HepG2 (cell line): Measurements from ENCODE around the gene IFT122. TPM values are rescaled to one million over a fixed set of nuclear protein-coding genes. Genes with fewer than 3 reads are reported as not detected.

Experiments
- ATAC-seq: fragments of 200-7000 bp; cut with Tn5 transposase; 3 replicates; pipeline ENCODE4 v1.9.1; 2020; ENCODE audit warnings: mild to moderate bottlenecking, moderate library complexity
- BruUV-seq: library from RNA; stranded (reverse); fragments of 400-500 nt; replicated peaks from 2 replicates; lab custom pipeline; 2021; lab: Mats Ljungman, UMichigan
- CTCF ChIA-PET: fragments of 300-600 bp; formaldehyde crosslinking; extraction: SDS; loops from one replicate; lab custom pipeline; 2021; ENCODE audit warnings: low total read pairs, inconsistent platforms, low intra/inter-chr PET ratio; lab: Yijun Ruan, JAX
- POLR2A ChIA-PET: fragments of 350-600 bp; sonication (Branson Sonifier 250); formaldehyde crosslinking; loops from one replicate; lab custom pipeline; 2020; ENCODE audit warnings: antibody characterized with exemption, inconsistent platforms; lab: Yijun Ruan, JAX
- DNase-seq: peaks from one replicate; pipeline ENCODE4 v3.0.0-alpha.2; 2015; ENCODE audit warnings: low spot score
- FAIRE-seq: peaks from 3 replicates; lab custom pipeline; 2011; peaks lifted over from hg19 to GRCh38; lab: Jason Lieb, UNC
- H2AFZ ChIP-seq: one replicate; pipeline ENCODE4 v1.6.1; 2011; ENCODE audit warnings: low read length, inconsistent platforms
- H3K27ac ChIP-seq: fragments of 300-600 bp; 3 replicates; pipeline ENCODE4 v1.8.0; 2011; ENCODE audit warnings: mixed run types, mild to moderate bottlenecking, mixed read lengths, low read length, inconsistent platforms; ENCODE audit not compliant: insufficient read depth; ENCODE audit errors: extremely low read length
- H3K27me3 ChIP-seq, 2 experiments: fragments of 200-600 bp in 1 of 2; 2 replicates in 1 of 2; 3 replicates in 1 of 2; pipeline versions ENCODE4 v1.6.0 to v1.8.0; 2011; ENCODE audit warnings: low read length in 2 of 2, mild to moderate bottlenecking in 2 of 2, moderate library complexity in 2 of 2, inconsistent platforms in 1 of 2; ENCODE audit not compliant: insufficient read depth in 2 of 2, control insufficient read depth in 1 of 2
- H3K36me3 ChIP-seq, 2 experiments: fragments of 200-600 bp in 1 of 2; replicated peaks in 1 of 2; 2 replicates in 1 of 2; 3 replicates in 1 of 2; pipeline versions ENCODE4 v1.5.1 to v1.8.0; 2011; ENCODE audit warnings: low read length in 2 of 2, inconsistent platforms in 1 of 2; ENCODE audit not compliant: insufficient read depth in 2 of 2, control insufficient read depth in 1 of 2
- H3K4me1 ChIP-seq: 2 replicates; pipeline ENCODE4 v1.5.1; 2012; ENCODE audit warnings: low read length, inconsistent platforms; ENCODE audit not compliant: insufficient read depth
- H3K4me2 ChIP-seq: 2 replicates; pipeline ENCODE4 v1.6.0; 2011; ENCODE audit warnings: low read depth, low read length, inconsistent platforms
- H3K4me3 ChIP-seq, 3 experiments: fragments of 200-600 bp in 1 of 3; sonication (generic), shearing (Covaris generic) in 1 of 3; replicated peaks in 1 of 3; 2 replicates each; pipeline ENCODE4 v1.5.1; 2011 to 2016; ENCODE audit warnings: low read length in 3 of 3, inconsistent platforms in 2 of 3, low read depth in 2 of 3, mild to moderate bottlenecking in 2 of 3, control low read depth in 1 of 3, mixed read lengths in 1 of 3; ENCODE audit not compliant: insufficient read depth in 1 of 3
- H3K79me2 ChIP-seq: one replicate; pipeline ENCODE4 v1.6.1; 2011; ENCODE audit warnings: low read length, inconsistent platforms; ENCODE audit not compliant: insufficient read depth
- H3K9ac ChIP-seq: 2 replicates; pipeline ENCODE4 v1.6.0; 2011; ENCODE audit warnings: mild to moderate bottlenecking, low read depth, low read length, inconsistent platforms; ENCODE audit not compliant: insufficient read depth
- H3K9me3 ChIP-seq: 2 replicates; pipeline ENCODE4 v1.5.1; 2012; ENCODE audit warnings: mild to moderate bottlenecking, low read length
- H4K20me1 ChIP-seq: 2 replicates; pipeline ENCODE4 v1.6.0; 2011; ENCODE audit warnings: inconsistent platforms, mild to moderate bottlenecking, low read length, moderate library complexity; ENCODE audit not compliant: insufficient read depth
- CBX5 ChIP-seq: sonication (generic); formaldehyde crosslinking; IDR thresholded peaks from 2 replicates; pipeline ENCODE4 v1.4.0; 2020; ENCODE audit warnings: missing genetic modification reagents, borderline replicate concordance
- IRX3 ChIP-seq: sonication (generic); formaldehyde crosslinking; IDR thresholded peaks from 2 replicates; pipeline ENCODE4 v1.8.1; 2023; ENCODE audit warnings: mild to moderate bottlenecking, low read depth, missing genetic modification reagents, borderline replicate concordance
- MXD4 ChIP-seq: IDR thresholded peaks from 2 replicates; pipeline ENCODE4 v1.6.1; 2016; ENCODE audit warnings: mild to moderate bottlenecking, missing biosample characterization, missing genetic modification reagents
- POLR2AphosphoS2 ChIP-seq: IDR thresholded peaks from 2 replicates; pipeline ENCODE4 v1.6.1; 2011; ENCODE audit warnings: low read depth, low read length, improper control_type of control experiment
- SOX6 ChIP-seq, 2 experiments: fragments of 450-650 bp in 1 of 2; sonication (generic) in 1 of 2; formaldehyde crosslinking in 1 of 2; IDR thresholded peaks; 2 replicates each; pipeline versions ENCODE4 v1.4.0 to v1.6.1; 2017 to 2020; ENCODE audit warnings: antibody characterized with exemption in 1 of 2, mild to moderate bottlenecking in 1 of 2, missing genetic modification reagents in 1 of 2
- TRIM22 ChIP-seq: fragments of 450-650 bp; IDR thresholded peaks from 2 replicates; pipeline ENCODE4 v1.6.1; 2017
- ZBTB38 ChIP-seq: sonication (generic); formaldehyde crosslinking; IDR thresholded peaks from 2 replicates; pipeline ENCODE4 v1.5.1; 2020; ENCODE audit warnings: mild to moderate bottlenecking, missing genetic modification reagents
- WGBS: methylation state at CpG from one replicate; pipeline ENCODE4 v1.1.6; 2017; ENCODE audit warnings: low lambda C conversion rate; 5-methylcytosine and 5-hydroxymethylcytosine counted together
- in situ Hi-C: cut with HindIII; loops from 2 replicates; pipeline ENCODE4 v1.10.0; 2017; ENCODE audit warnings: low pct_unique_long_range_greater_than_20kb; ENCODE audit not compliant: extremely low pct_ligation_motif_present
- intact Hi-C: fragments of 100-400 bp; cut with micrococcal nuclease; formaldehyde crosslinking; loops from one replicate; pipeline ENCODE4 v1.10.0; 2022; ENCODE audit not compliant: unreplicated experiment
- polyA plus RNA-seq, 8 experiments: library from polyadenylated mRNA; depleted of rRNA in 3 of 8; stranded (reverse) in 7 of 8; unstranded in 1 of 8; fragments of >200 nt; fragmentation: Illumina TruSeq in 4 of 8; extraction: Trizol in 4 of 8; gene quantifications; 2 replicates each; pipeline versions ENCODE4 v1.2.1 to v1.2.3, GENCODE V29; 2011 to 2016; ENCODE audit warnings: low read depth in 4 of 8, missing spikeins in 1 of 8, mixed read lengths in 1 of 8; ENCODE audit not compliant: insufficient read depth in 1 of 8
- total RNA-seq, 5 experiments: library from RNA; depleted of rRNA; stranded (reverse); fragments of >200 nt; fragmentation: Illumina TruSeq; extraction: Trizol; gene quantifications; 2 replicates each; pipeline ENCODE4 v1.2.3, GENCODE V29; 2016; ENCODE audit warnings: low read depth in 1 of 5
- TF ChIP-seq, protein P1 (sequence below): sonication (generic); formaldehyde crosslinking; IDR thresholded peaks from 2 replicates; pipeline ENCODE4; 2020; ENCODE audit warnings: missing genetic modification reagents, mild to moderate bottlenecking, borderline replicate concordance

The IFT122 gene
- total and polyA plus RNA-seq, 2 of the 13 experiments (the other 11 are each of a cell fraction or from before 2014, with no cell fraction given), result 10.1 to 10.3 TPM

DNA sequence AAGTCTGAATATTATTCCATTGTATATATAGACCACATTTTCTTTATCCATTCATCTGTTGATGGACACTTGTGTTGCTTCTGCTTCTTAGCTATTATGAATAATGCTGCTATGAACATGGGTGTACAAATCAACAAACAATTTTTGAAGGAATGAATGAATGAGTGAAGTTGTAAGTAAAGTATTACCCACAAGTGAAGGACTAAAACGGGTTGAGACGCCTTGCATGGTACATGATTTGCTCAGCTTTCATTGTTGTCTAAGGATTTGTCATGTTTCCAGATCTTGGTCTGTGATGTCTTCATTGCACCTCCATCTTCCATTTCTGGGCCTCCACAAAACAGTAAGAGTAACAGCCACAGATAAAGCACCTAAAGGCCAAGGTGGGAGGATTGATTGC lies 20.5 kb downstream of the IFT122 start:
- H3K79me2 ChIP-seq, result no peaks in the 10 kb centered on the region
- H3K4me2 ChIP-seq, result no peak overlapping the region
- FAIRE-seq (no peak), DNase-seq (no peak), ATAC-seq (no peak)
- TF ChIP-seq SOX6 (IDR thresholded peaks at IDR 0.05) (no peak), SOX6 (CRISPR knock-in tag; IDR thresholded peaks at IDR 0.05) (no peak)
- TF ChIP-seq, all 625 proteins: peak for 0
- Histone ChIP-seq H3K27ac (no peak overlapping the region), H3K9me3 (no peaks in the 10 kb centered on the region), H4K20me1 (no peaks in the 10 kb centered on the region), H2AFZ (no peak overlapping the region), H3K4me3 (no peak overlapping the region), H3K27me3 (no peaks in the 10 kb centered on the region), H3K9ac (no peak overlapping the region), H3K4me1 (peaks cover 20% of the 10 kb centered on the region), H3K36me3 (peaks cover 0 to 2% of the 10 kb centered on the region in 2 experiments; a peak in 1 of 5 replicates)
- BruUV-seq, result no TSS peak
- in situ Hi-C loops, result no loop called here
- ChIA-PET POLR2A (no interaction called here), CTCF (no interaction called here)
- intact Hi-C loops, result no loop called here
- WGBS, result 76% methylated on average over 2 of the region's 2 CpGs

GRCh38 chr3:129461022-129461421 lies 21.0 kb downstream of the IFT122 start:
- no peak overlapping the region for H3K9ac ChIP-seq
- no peak overlapping the region for H3K4me3 ChIP-seq
- ChIA-PET POLR2A (no interaction called here), CTCF (no interaction called here)
- H3K4me2 ChIP-seq, result no peak overlapping the region
- no peaks in the 10 kb centered on the region for H4K20me1 ChIP-seq
- DNase-seq (no peak), FAIRE-seq (no peak), ATAC-seq (no peak)
- H3K79me2 ChIP-seq, result no peaks in the 10 kb centered on the region
- intact Hi-C loops (no loop called here), in situ Hi-C loops (no loop called here)
- WGBS, result 84% methylated on average over 1 of the region's 1 CpG
- H3K27ac ChIP-seq, result no peak overlapping the region
- no peak overlapping the region for H2AFZ ChIP-seq
- no TSS peak for BruUV-seq
- peaks cover 0 to 2% of the 10 kb centered on the region in 2 experiments; a peak in 1 of 5 replicates for H3K36me3 ChIP-seq
- H3K9me3 ChIP-seq, result no peaks in the 10 kb centered on the region
- H3K27me3 ChIP-seq, result no peaks in the 10 kb centered on the region
- peaks cover 20% of the 10 kb centered on the region for H3K4me1 ChIP-seq
- TF ChIP-seq MXD4 (no peak), CBX5 (CRISPR knock-in tag) (no peak), IRX3 (CRISPR knock-in tag) (no peak), ZBTB38 (CRISPR knock-in tag) (no peak), TRIM22 (no peak), POLR2AphosphoS2 (no peak)
- TF ChIP-seq, protein P1, sequence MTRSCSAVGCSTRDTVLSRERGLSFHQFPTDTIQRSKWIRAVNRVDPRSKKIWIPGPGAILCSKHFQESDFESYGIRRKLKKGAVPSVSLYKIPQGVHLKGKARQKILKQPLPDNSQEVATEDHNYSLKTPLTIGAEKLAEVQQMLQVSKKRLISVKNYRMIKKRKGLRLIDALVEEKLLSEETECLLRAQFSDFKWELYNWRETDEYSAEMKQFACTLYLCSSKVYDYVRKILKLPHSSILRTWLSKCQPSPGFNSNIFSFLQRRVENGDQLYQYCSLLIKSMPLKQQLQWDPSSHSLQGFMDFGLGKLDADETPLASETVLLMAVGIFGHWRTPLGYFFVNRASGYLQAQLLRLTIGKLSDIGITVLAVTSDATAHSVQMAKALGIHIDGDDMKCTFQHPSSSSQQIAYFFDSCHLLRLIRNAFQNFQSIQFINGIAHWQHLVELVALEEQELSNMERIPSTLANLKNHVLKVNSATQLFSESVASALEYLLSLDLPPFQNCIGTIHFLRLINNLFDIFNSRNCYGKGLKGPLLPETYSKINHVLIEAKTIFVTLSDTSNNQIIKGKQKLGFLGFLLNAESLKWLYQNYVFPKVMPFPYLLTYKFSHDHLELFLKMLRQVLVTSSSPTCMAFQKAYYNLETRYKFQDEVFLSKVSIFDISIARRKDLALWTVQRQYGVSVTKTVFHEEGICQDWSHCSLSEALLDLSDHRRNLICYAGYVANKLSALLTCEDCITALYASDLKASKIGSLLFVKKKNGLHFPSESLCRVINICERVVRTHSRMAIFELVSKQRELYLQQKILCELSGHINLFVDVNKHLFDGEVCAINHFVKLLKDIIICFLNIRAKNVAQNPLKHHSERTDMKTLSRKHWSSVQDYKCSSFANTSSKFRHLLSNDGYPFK (CRISPR knock-in tag), result no peak
